GM18520 (cell line): ENCODE measurements around the gene VAV3.

ENCODE experiments used
- ATAC-seq: cut with Tn5 transposase; IDR thresholded peaks from one replicate; pipeline ENCODE4 v1.9.1; 2021; ENCODE audit not compliant: unreplicated experiment

VAV3 gene

GRCh38 chr1:107604825-107605224 lies 360.2 kb downstream of the VAV3 start:
- no peak for ATAC-seq

- no peak for ATAC-seq
These were observed 364.3 kb downstream of the VAV3 start for GRCh38 chr1:107600607-107601160.

GRCh38 chr1:107599220-107599619 lies 365.8 kb downstream of the VAV3 start:
- no peak for ATAC-seq

- ATAC-seq: no peak
These were observed 367.7 kb downstream of the VAV3 start for GRCh38 chr1:107597290-107597689.

GRCh38 chr1:107594536-107594935 lies 370.4 kb downstream of the VAV3 start:
- ATAC-seq: no peak

GRCh38 chr1:107593501-107594209 lies 371.3 kb downstream of the VAV3 start:
- no peak for ATAC-seq

GRCh38 chr1:107590900-107591622 lies 373.9 kb downstream of the VAV3 start:
- ATAC-seq: no peak

- ATAC-seq: no peak
These were observed 374.9 kb downstream of the VAV3 start for GRCh38 chr1:107590087-107590486.

- no peak for ATAC-seq
These were observed 376.7 kb downstream of the VAV3 start for GRCh38 chr1:107588321-107588720.

GRCh38 chr1:107575226-107575625 lies 389.8 kb downstream of the VAV3 start:
- no peak for ATAC-seq

GRCh38 chr1:107574044-107574443 lies 390.9 kb downstream of the VAV3 start:
- ATAC-seq: no peak

- ATAC-seq: no peak
These were observed 392.2 kb downstream of the VAV3 start for GRCh38 chr1:107572674-107573211.

GRCh38 chr1:107570768-107571167 lies 394.2 kb downstream of the VAV3 start:
- ATAC-seq: no peak

- ATAC-seq: no peak
These were observed 401.5 kb downstream of the VAV3 start for GRCh38 chr1:107563441-107563840.

GRCh38 chr1:107559881-107560280 lies 405.1 kb downstream of the VAV3 start:
- ATAC-seq: no peak

- ATAC-seq: no peak
These were observed 407.9 kb downstream of the VAV3 start for GRCh38 chr1:107557095-107557494.

- no peak for ATAC-seq
These were observed 409.4 kb downstream of the VAV3 start for GRCh38 chr1:107555578-107555977.

GRCh38 chr1:107552781-107553180 lies 412.2 kb downstream of the VAV3 start:
- ATAC-seq: no peak

- no peak for ATAC-seq
These were observed 413.5 kb downstream of the VAV3 start for GRCh38 chr1:107551456-107551855.

- no peak for ATAC-seq
These were observed 414.6 kb downstream of the VAV3 start for GRCh38 chr1:107550358-107550757.

- ATAC-seq: no peak
These were observed 415.7 kb downstream of the VAV3 start for GRCh38 chr1:107549152-107549810.
